Stimulated activated CD8-positive, alpha-beta memory T cell treated with anti-CD3 and anti-CD28 coated beads, Interleukin-2, amount 100 ng/mL, for 48 hours (primary cell): ENCODE results near the gene PPP2R5D.

ENCODE experiments used
- DNase-seq, 2 donors: peaks; one replicate each; pipeline ENCODE4 v3.0.0-alpha.2; 2020; ENCODE audit warnings: low read depth in 2 of 2

Gene PPP2R5D

GRCh38 chr6:43055966-43056365 lies 71.6 kb downstream of the PPP2R5D start:
- no peak for DNase-seq

- DNase-seq: no peak
Observed at GRCh38 chr6:43058531-43058930, 74.2 kb downstream of the PPP2R5D start.

- peak; percentile 94 to 98 for DNase-seq
Observed at GRCh38 chr6:43059168-43060033, 75.0 kb downstream of the PPP2R5D start, which contains the start of the genes KLC4 and MRPL2. Gene KLC4 (plus strand): TSS chr6:43059631. CDS start chr6:43061336, 1,705 bp downstream. Gene MRPL2 (minus strand): TSS chr6:43059434. CDS start chr6:43059381, 53 bp downstream.

GRCh38 chr6:43060034-43060754 lies 75.8 kb downstream of the PPP2R5D start:
- DNase-seq: no peak

- no peak for DNase-seq
Observed at GRCh38 chr6:43060755-43061633, 76.6 kb downstream of the PPP2R5D start.

GRCh38 chr6:43061861-43062260 lies 77.5 kb downstream of the PPP2R5D start:
- DNase-seq: no peak
